Measurements from ENCODE around the gene AUTS2.

DNA sequence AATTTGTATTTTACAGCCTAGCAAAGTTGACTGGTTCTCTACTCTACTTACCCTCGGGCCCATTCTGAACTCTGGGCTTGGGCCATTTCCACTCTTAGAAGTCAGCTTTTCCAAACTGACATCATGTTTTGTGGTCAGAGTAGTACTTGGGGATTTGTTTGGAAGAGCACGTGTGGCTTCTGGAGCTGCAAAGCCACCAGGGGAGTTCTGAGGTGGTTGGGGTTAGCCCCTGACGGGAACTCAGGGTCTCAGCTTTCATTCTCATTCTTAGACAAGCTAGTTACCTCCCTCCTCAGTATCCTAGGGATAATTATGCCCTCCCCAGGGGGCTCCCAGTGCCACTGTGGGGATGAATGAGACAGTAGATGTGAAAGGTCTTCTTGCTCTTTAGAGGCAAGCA lies 886.0 kb downstream of the AUTS2 start:
- TF ChIP-seq, protein P1, sequence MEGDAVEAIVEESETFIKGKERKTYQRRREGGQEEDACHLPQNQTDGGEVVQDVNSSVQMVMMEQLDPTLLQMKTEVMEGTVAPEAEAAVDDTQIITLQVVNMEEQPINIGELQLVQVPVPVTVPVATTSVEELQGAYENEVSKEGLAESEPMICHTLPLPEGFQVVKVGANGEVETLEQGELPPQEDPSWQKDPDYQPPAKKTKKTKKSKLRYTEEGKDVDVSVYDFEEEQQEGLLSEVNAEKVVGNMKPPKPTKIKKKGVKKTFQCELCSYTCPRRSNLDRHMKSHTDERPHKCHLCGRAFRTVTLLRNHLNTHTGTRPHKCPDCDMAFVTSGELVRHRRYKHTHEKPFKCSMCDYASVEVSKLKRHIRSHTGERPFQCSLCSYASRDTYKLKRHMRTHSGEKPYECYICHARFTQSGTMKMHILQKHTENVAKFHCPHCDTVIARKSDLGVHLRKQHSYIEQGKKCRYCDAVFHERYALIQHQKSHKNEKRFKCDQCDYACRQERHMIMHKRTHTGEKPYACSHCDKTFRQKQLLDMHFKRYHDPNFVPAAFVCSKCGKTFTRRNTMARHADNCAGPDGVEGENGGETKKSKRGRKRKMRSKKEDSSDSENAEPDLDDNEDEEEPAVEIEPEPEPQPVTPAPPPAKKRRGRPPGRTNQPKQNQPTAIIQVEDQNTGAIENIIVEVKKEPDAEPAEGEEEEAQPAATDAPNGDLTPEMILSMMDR (IDR thresholded peaks at IDR 0.05), result no peak
- TF ChIP-seq POLR2A (IDR thresholded peaks at IDR 0.05), result no peak
